HUES48 (cell line): ENCODE measurements around the gene TNFRSF9.
"Not testable (repeated sequence)": the region's sequence is repeated elsewhere in the genome, so short reads cannot be mapped to it uniquely, and the experiment has no call there.

Source experiments
- H3K27ac ChIP-seq: one replicate; pipeline ENCODE4 v1.7.0; 2013; ENCODE audit warnings: low read depth, low read length, inconsistent platforms
- H3K27me3 ChIP-seq: 2 replicates; pipeline ENCODE4 v1.6.1; 2013; ENCODE audit warnings: mild to moderate bottlenecking, low read length; ENCODE audit not compliant: control insufficient read depth, insufficient read depth
- H3K36me3 ChIP-seq: 2 replicates; pipeline ENCODE4 v1.6.1; 2013; ENCODE audit warnings: low read length; ENCODE audit not compliant: control insufficient read depth, insufficient read depth
- H3K4me1 ChIP-seq: 2 replicates; pipeline ENCODE4 v1.6.1; 2013; ENCODE audit warnings: mild to moderate bottlenecking, low read length; ENCODE audit not compliant: control insufficient read depth, insufficient read depth
- H3K4me3 ChIP-seq: 2 replicates; pipeline ENCODE4 v1.5.1; 2013; ENCODE audit warnings: mild to moderate bottlenecking, low read depth, low read length
- H3K9ac ChIP-seq: 2 replicates; pipeline ENCODE4 v1.6.1; 2013; ENCODE audit warnings: mild to moderate bottlenecking, low read depth, low read length, moderate library complexity
- H3K9me3 ChIP-seq: 2 replicates; pipeline ENCODE4 v1.6.1; 2013; ENCODE audit warnings: low read length; ENCODE audit not compliant: control insufficient read depth, insufficient read depth

The TNFRSF9 gene

GRCh38 chr1:7938070-7938469, 2.6 kb downstream of the TNFRSF9 start:
- H3K27me3 ChIP-seq, result peaks cover 38% of the 10 kb centered on the region
- H3K9ac ChIP-seq, result no peak overlapping the region

GRCh38 chr1:7932524-7933138, 8.0 kb downstream of the TNFRSF9 start:
- no peaks in the 10 kb centered on the region; the same call in 1 of the 2 replicates for H3K27me3 ChIP-seq
- no peaks in the 10 kb centered on the region for H3K4me1 ChIP-seq
- no peak overlapping the region for H3K4me3 ChIP-seq
- H3K9ac ChIP-seq, result no peak overlapping the region
- H3K27ac ChIP-seq, result no peak overlapping the region
- H3K9me3 ChIP-seq, result no peaks in the 10 kb centered on the region
- H3K36me3 ChIP-seq, result no peaks in the 10 kb centered on the region

More at GRCh38 chr1:7938070-7938469, 2.6 kb downstream of the TNFRSF9 start:
- Histone ChIP-seq H3K4me3 (no peak overlapping the region), H3K27ac (no peak overlapping the region), H3K36me3 (no peaks in the 10 kb centered on the region), H3K9me3 (no peaks in the 10 kb centered on the region), H3K4me1 (no peaks in the 10 kb centered on the region; the same call in 1 of the 2 replicates)

DNA sequence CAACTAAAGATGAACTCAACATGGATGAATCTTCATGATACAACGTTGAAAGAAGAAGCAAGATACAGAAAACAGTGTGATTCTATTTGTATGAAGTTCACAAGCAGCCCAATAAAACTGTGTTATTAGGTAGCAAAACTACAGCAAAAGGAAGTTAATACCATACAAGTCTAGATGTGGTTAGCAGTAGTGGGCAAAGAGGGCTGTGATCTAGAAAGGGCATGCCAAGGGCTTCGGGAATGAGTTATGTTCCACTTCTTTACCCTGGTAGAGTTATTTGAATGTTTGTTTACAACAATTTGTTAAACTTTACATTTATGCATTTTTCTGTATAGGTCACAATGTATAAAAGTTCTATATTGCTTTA, 9.2 kb downstream of the TNFRSF9 start:
- Histone ChIP-seq H3K4me3 (no peak overlapping the region), H3K4me1 (no peaks in the 10 kb centered on the region), H3K9ac (no peak overlapping the region), H3K36me3 (no peaks in the 10 kb centered on the region), H3K27me3 (no peaks in the 10 kb centered on the region), H3K27ac (no peak overlapping the region), H3K9me3 (no peaks in the 10 kb centered on the region)

DNA sequence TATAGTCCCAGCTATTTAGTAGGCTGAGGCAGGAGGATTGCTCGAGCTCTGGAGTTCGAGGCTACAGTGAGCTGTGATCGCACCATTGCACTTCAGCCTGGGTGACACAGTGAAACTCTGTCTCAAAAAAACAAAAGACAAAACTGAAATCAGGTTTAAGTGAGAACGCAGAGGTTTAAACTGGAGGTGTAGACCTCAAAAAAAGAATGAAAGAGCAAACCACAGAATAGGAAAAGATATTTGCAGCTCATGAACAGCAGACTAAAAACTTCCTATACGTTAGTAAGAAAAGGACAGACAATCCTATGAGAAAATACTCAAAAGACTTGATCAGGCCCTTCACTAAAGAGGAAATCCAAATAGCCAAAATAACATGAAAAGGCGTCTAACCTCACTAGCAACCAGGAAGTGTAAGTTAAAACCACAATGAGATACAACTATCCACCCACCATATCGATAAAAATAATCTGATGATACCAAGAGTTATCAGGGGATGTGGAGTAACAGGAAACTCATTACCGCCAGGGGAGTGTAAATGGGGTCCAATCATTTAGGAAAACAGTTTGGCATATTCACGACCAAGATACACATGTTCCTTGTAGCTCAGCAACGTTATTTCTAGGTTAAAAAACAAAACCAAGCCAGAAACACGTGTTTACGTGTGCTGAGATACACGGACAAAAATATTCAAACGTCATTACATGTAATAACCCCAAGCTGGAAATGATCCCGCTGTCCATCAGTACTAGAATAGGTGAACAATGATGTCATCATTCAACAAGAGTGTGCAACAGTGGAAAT, 9.8 kb downstream of the TNFRSF9 start:
- H3K27ac ChIP-seq, result no peak overlapping the region

DNA sequence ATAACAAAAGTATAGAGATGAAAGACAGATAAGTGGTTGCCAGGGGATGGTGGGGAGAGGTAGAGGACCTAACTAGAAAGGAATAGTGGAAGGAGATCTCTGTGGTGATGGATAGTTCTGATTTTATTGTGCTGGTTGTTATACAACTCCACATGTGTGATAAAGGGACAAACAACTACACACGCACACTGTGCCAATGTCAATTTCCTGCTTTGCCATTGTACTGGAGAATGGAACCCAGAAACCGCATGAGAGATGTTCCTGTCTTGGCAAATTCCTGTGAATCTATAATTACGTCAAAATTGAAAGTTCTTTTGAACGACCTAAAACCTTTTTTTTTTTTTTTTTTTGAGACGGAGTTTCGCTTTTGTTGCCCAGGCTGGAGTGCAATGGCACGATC, 11.0 kb downstream of the TNFRSF9 start:
- Histone ChIP-seq H3K4me1 (no peaks in the 10 kb centered on the region), H3K27ac (no peak overlapping the region), H3K36me3 (no peaks in the 10 kb centered on the region), H3K4me3 (no peak overlapping the region), H3K9me3 (no peaks in the 10 kb centered on the region), H3K27me3 (no peaks in the 10 kb centered on the region), H3K9ac (no peak overlapping the region)

More for the DNA sequence above, 9.8 kb downstream of the TNFRSF9 start:
- Histone ChIP-seq H3K27me3 (no peaks in the 10 kb centered on the region), H3K36me3 (no peaks in the 10 kb centered on the region), H3K4me1 (no peaks in the 10 kb centered on the region), H3K9me3 (no peaks in the 10 kb centered on the region), H3K4me3 (no peak overlapping the region), H3K9ac (no peak overlapping the region)

GRCh38 chr1:7928247-7928646, 12.4 kb downstream of the TNFRSF9 start:
- Histone ChIP-seq H3K4me3 (no peak overlapping the region), H3K9me3 (no peaks in the 10 kb centered on the region), H3K9ac (no peak overlapping the region), H3K27ac (no peak overlapping the region), H3K27me3 (no peaks in the 10 kb centered on the region), H3K4me1 (no peaks in the 10 kb centered on the region), H3K36me3 (no peaks in the 10 kb centered on the region)

DNA sequence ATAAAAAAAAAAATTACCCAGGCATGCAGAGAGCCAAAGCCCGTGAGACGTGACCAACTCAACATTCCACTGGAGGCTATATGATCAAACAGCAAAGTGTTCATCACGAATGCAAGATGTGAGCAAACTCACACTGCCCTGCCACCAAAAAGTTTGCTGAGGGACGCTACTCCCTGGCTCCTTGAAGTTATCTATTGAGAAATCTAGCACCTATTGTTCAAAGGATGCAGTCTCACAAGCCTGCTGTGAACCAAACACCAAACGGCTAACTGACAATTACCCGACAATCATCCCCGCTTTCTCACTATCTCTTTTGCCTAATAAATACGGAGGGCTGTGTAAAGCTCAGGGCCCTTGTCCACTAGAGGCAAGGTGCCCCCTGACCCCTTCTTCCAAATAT, 13.6 kb downstream of the TNFRSF9 start:
- H3K27me3 ChIP-seq, H3K4me1 ChIP-seq, H3K9me3 ChIP-seq, H3K4me3 ChIP-seq, H3K27ac ChIP-seq, H3K36me3 ChIP-seq, H3K9ac ChIP-seq: not testable (repeated sequence)

DNA sequence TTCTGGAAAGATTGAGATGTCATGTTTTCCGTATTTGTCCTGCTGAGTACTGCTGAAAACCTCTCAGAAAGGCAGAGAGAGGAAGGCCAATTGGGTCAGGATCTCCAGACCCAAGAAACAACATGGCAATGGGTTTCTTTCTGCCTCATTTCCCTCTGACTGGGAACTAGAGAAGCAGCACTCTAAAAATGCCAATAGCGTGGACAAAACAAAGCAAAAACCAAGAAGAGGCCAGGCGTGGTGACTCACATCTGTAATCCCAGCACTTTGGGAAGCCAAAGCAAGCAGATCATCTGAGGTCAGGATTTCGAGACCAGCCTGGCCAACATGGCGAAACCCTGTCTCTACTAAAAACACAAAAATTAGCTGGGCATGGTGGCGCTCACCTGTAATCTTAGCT, 18.3 kb downstream of the TNFRSF9 start:
- Histone ChIP-seq H3K9me3 (no peaks in the 10 kb centered on the region), H3K27ac (no peak overlapping the region), H3K27me3 (no peaks in the 10 kb centered on the region), H3K9ac (no peak overlapping the region), H3K4me1 (no peaks in the 10 kb centered on the region), H3K4me3 (no peak overlapping the region), H3K36me3 (no peaks in the 10 kb centered on the region)

GRCh38 chr1:7921796-7922195, 18.8 kb downstream of the TNFRSF9 start:
- no peak overlapping the region for H3K9ac ChIP-seq
- H3K27ac ChIP-seq, result no peak overlapping the region
- no peaks in the 10 kb centered on the region for H3K36me3 ChIP-seq
- no peaks in the 10 kb centered on the region for H3K27me3 ChIP-seq
- H3K4me1 ChIP-seq, result no peaks in the 10 kb centered on the region
- no peak overlapping the region for H3K4me3 ChIP-seq
- no peaks in the 10 kb centered on the region for H3K9me3 ChIP-seq

- Histone ChIP-seq H3K9ac (no peak overlapping the region), H3K27me3 (no peaks in the 10 kb centered on the region), H3K4me3 (no peak overlapping the region), H3K36me3 (no peaks in the 10 kb centered on the region), H3K27ac (no peak overlapping the region), H3K4me1 (no peaks in the 10 kb centered on the region), H3K9me3 (no peaks in the 10 kb centered on the region)
These were observed 20.8 kb downstream of the TNFRSF9 start for GRCh38 chr1:7919880-7920279.

- not testable (repeated sequence) for H3K36me3 ChIP-seq, H3K27ac ChIP-seq, H3K27me3 ChIP-seq, H3K9ac ChIP-seq, H3K4me1 ChIP-seq, H3K4me3 ChIP-seq, H3K9me3 ChIP-seq
These were observed 22.7 kb downstream of the TNFRSF9 start for GRCh38 chr1:7917971-7918370.
